Left renal pelvis (tissue), 4 donors: ENCODE data around the gene AEN. TPM values are rescaled to one million over a fixed set of nuclear protein-coding genes. Genes with fewer than 3 reads are reported as not detected.

ENCODE experiments used
- DNase-seq, 4 donors: peaks; one replicate each; pipeline ENCODE4 v3.0.0-alpha.2; 2013; ENCODE audit warnings: low read depth in 4 of 4, low spot score in 3 of 4
- polyA plus RNA-seq, 4 donors: library from polyadenylated mRNA; unstranded; fragments of 120-200 nt; gene quantifications; one replicate each; pipeline ENCODE4 v1.2.1, GENCODE V29; 2013; ENCODE audit not compliant: insufficient read length in 4 of 4

Gene AEN
- polyA plus RNA-seq, 4 donors, result 4.2 to 6.5 (median 6.2) TPM

- DNase-seq, result no peak
Observed at GRCh38 chr15:88661761-88662556, 40.8 kb downstream of the AEN start.

DNA sequence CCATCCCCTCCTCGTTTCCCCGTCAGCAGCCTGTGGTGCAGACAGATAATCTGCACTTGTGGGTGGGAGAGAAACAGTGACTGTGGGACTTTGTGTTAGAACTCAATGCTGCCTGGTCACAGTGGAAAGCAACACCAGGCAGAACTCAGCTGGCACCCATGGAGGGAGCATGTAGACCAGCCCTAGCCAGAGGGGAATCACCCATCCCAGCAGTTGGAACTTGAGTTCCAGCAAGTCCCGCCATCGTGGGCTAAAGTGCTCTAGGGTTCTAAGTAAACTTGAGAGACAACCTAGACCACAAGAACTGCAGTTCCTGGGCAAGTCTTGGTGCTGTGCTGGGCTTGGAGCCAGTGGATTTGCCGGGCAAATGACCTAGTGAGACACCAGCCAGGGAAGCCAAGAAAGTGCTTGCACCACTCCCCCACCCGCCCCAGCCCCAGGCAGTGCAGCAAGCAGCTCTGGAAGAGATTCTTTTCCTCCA is 42.0 kb downstream of the AEN start:
- DNase-seq, result no peak

DNA sequence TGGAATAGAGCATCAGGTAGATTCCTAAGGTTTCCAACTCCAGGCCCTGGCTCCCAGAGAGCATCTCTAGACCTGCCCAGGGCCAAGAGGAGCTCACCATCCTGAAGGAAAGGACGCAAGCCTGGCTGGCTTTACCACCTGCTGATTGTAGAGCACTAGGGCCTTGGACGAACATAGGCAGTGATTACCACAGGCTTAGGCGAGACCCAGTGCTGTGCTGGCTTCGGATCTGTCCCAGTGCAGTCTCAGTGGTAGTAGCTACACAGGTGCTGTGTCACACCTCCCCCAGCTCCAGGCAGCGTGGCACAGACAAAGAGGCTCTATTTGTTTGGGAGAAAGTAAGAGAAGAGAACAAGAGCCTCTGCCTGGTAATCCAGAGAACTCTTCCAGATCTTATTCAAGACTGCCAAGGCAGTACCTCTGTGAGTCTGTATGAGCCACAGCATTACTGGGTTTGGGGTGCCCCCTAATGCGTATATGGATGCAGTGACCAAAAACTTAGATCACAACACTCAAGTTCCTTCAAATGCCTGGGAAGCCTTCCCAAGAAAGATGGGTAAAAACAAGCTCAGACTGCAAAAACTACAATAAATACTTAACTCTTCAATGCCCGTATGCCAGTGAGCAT is 43.1 kb downstream of the AEN start:
- no peak for DNase-seq

GRCh38 chr15:88674661-88675060 is 53.5 kb downstream of the AEN start:
- no peak for DNase-seq

DNA sequence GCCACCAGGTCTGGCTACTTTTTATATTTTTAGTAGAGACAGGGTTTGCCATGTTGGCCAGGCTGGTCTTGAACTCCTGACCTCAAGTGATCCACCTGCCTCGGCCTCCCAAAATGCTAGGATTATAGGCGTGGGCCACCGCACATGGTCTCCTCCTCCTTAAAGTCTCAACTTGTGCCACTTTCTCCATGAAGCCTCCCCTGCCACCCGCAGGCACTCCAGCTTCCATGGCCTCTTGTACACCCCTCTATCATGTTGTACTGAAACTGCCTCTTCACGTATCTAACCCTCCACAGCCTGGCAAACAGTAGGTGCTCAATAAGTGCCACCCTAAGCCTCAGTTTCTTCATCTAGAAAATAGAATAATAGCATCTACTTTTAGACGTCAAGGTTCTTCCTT is 57.6 kb downstream of the AEN start:
- DNase-seq, result no peak

DNA sequence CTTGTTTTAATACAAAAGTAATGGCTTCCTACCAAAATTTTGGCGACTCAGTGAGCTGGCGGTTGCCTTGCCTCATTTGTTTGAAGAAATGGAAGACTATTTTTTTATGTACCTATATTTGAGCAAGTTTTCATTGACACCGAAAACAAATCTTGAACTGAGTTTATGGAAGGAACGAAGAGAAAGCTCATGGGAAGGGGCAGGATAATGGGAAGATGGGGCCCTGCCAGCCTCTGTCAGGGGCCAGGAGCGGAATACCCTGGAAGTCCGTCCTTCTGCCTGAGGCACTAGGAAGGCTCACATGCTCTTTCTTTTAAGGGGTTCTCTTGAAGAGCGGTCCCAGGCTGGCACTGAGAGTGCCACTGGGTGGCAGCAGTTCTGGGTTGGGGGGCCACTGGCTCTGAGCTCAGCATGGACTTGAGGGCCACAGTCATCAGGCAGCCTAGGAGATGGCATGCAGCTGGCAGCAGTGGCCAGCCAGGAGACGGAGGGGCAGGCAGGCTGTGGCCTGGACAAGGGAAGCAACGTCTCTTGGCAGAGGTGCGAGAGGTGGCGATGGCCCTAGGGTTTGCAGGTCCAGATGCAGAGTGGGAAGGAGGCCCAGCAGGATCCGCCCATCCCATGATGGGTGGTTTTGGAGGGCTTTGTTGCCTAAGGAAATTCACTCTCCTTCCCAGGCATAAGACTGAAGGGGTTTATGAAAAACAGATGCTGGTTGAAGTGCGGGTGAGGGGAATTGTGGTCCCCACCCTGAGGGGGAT is 59.3 kb downstream of the AEN start:
- no peak for DNase-seq

DNA sequence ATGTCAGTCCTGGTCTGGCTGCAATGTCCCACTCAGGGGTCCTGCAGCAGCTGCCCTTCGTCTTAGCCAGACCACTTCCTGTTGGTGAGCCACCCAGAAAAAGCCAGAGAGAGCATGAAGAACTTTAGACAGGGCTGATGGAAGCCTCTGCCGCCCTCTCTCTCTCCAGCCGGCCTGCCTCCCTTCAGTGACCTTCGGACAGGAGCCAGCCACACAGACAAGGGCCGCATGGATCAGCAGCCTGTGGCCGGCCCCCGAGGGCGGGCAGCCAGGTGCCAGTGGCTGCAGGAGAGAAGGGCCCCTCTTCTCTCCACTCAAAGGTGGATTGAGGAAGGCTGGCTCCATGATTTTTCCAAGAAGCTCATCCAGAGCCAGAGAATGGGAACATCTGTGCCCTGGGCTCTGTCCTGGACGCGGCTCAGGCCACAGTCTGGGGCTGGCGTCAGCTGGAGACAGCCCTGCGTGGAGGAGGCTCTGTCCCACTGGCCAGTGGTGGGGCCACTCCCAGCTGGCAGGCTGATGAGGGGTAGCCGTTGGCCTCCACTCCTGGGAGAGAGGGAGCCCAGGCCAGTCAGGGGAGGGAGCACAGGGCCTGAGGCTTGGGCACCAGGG is 60.6 kb downstream of the AEN start:
- DNase-seq, result no peak

Other genes starting within 250 kb of the AEN start
- 10 to 100 TPM; 21.5 to 36.7 (median 27.4) TPM for gene MRPL46, start 154.0 kb upstream of the AEN start, polyA plus RNA-seq
- gene MRPS11, start 153.6 kb upstream of the AEN start, polyA plus RNA-seq, result 10 to 100 TPM; 28.9 to 55.9 (median 38.2) TPM
- 10 to 100 TPM; 13.8 to 19.3 (median 15.0) TPM for gene DET1, start 74.7 kb upstream of the AEN start, polyA plus RNA-seq
- gene ISG20, start 17.7 kb downstream of the AEN start, polyA plus RNA-seq, result 1 to 10 TPM in 3 of 4 donors, under 1 TPM in 1; 0.83 to 1.8 (median 1.3) TPM
- 1 to 10 TPM; 2.5 to 5.2 (median 3.0) TPM for gene ACAN, start 182.1 kb downstream of the AEN start, polyA plus RNA-seq